H9 (cell line): Measurements from ENCODE around the gene KRTAP5-11. TPM values are rescaled to one million over a fixed set of nuclear protein-coding genes. Genes with fewer than 3 reads are reported as not detected.
"Not testable (repeated sequence)": the region's sequence is repeated elsewhere in the genome, so short reads cannot be mapped to it uniquely, and the experiment has no call there.

Experiments
- DNase-seq: peaks from one replicate; pipeline ENCODE4 v3.0.0-alpha.2; 2017
- H2AFZ ChIP-seq: one replicate; pipeline ENCODE4 v1.6.1; 2013; ENCODE audit warnings: mild to moderate bottlenecking, low read length, control low read depth, moderate library complexity
- H2AK5ac ChIP-seq: 2 replicates; pipeline ENCODE4 v1.6.1; 2013; ENCODE audit warnings: low read length, control low read depth, mixed read lengths; ENCODE audit not compliant: insufficient read length
- H2BK120ac ChIP-seq: one replicate; pipeline ENCODE4 v1.6.1; 2013; ENCODE audit warnings: low read depth, mild to moderate bottlenecking, low read length, control low read depth, inconsistent platforms; ENCODE audit not compliant: poor library complexity, severe bottlenecking
- H2BK12ac ChIP-seq: 2 replicates; pipeline ENCODE4 v1.6.1; 2013; ENCODE audit warnings: low read length, control low read depth, mixed read lengths, low read depth; ENCODE audit not compliant: insufficient read length
- H2BK15ac ChIP-seq: 2 replicates; pipeline ENCODE4 v1.6.1; 2013; ENCODE audit warnings: low read depth, low read length, control low read depth
- H2BK20ac ChIP-seq: one replicate; pipeline ENCODE4 v1.6.1; 2013; ENCODE audit warnings: low read depth, mild to moderate bottlenecking, low read length, control low read depth, inconsistent platforms; ENCODE audit not compliant: poor library complexity, severe bottlenecking
- H2BK5ac ChIP-seq: 2 replicates; pipeline ENCODE4 v1.6.1; 2013; ENCODE audit warnings: low read length, control low read depth, mixed read lengths; ENCODE audit not compliant: insufficient read length
- H3K14ac ChIP-seq: 2 replicates; pipeline ENCODE4 v1.6.1; 2013; ENCODE audit warnings: low read length, control low read depth; ENCODE audit not compliant: insufficient read depth
- H3K18ac ChIP-seq: 2 replicates; pipeline ENCODE4 v1.6.1; 2013; ENCODE audit warnings: low read depth, mild to moderate bottlenecking, mixed read lengths, low read length, control low read depth; ENCODE audit not compliant: insufficient read length
- H3K23ac ChIP-seq: 2 replicates; pipeline ENCODE4 v1.6.1; 2013; ENCODE audit warnings: low read length, control low read depth, mixed read lengths, low read depth; ENCODE audit not compliant: insufficient read length
- H3K23me2 ChIP-seq: 2 replicates; pipeline ENCODE4 v1.6.1; 2013; ENCODE audit warnings: low read depth, mild to moderate bottlenecking, mixed read lengths, low read length, control low read depth; ENCODE audit not compliant: insufficient read length, poor library complexity, severe bottlenecking
- H3K27ac ChIP-seq: 2 replicates; pipeline ENCODE4 v1.5.1; 2013; ENCODE audit warnings: low read length, control low read depth, mixed read lengths, low read depth; ENCODE audit not compliant: insufficient read length
- H3K27me3 ChIP-seq: 2 replicates; pipeline ENCODE4 v1.6.1; 2013; ENCODE audit warnings: low read length, control low read depth, inconsistent platforms; ENCODE audit not compliant: insufficient read depth
- H3K4ac ChIP-seq: 2 replicates; pipeline ENCODE4 v1.6.1; 2013; ENCODE audit warnings: low read depth, mild to moderate bottlenecking, control low read depth, inconsistent platforms, low read length, moderate library complexity
- H3K4me1 ChIP-seq: 2 replicates; pipeline ENCODE4 v1.6.1; 2013; ENCODE audit warnings: low read length, control low read depth, inconsistent platforms; ENCODE audit not compliant: insufficient read depth
- H3K4me2 ChIP-seq: 2 replicates; pipeline ENCODE4 v1.6.1; 2013; ENCODE audit warnings: low read length, control low read depth, mixed read lengths; ENCODE audit not compliant: insufficient read length, insufficient read depth
- H3K56ac ChIP-seq: 2 replicates; pipeline ENCODE4 v1.6.1; 2013; ENCODE audit warnings: low read depth, mild to moderate bottlenecking, mixed read lengths, low read length, control low read depth; ENCODE audit not compliant: insufficient read length
- H3K79me1 ChIP-seq: 2 replicates; pipeline ENCODE4 v1.6.1; 2013; ENCODE audit warnings: low read depth, mild to moderate bottlenecking, moderate library complexity, low read length, control low read depth, inconsistent platforms; ENCODE audit not compliant: insufficient read depth, poor library complexity, severe bottlenecking
- H3K79me2 ChIP-seq: 2 replicates; pipeline ENCODE4 v1.6.1; 2013; ENCODE audit warnings: low read length, control low read depth, inconsistent platforms; ENCODE audit not compliant: insufficient read depth
- H3K9ac ChIP-seq: 2 replicates; pipeline ENCODE4 v1.6.1; 2013; ENCODE audit warnings: low read length, control low read depth, mixed read lengths; ENCODE audit not compliant: insufficient read length; ENCODE audit errors: extremely low read depth
- H3K9me3 ChIP-seq: one replicate; pipeline ENCODE4 v1.6.1; 2013; ENCODE audit warnings: low read depth, low read length, inconsistent platforms; ENCODE audit not compliant: control insufficient read depth
- H3T11ph ChIP-seq: one replicate; pipeline ENCODE4 v1.6.1; 2013; ENCODE audit warnings: mild to moderate bottlenecking, low read length, control low read depth, inconsistent platforms
- H4K20me1 ChIP-seq: one replicate; pipeline ENCODE4 v1.6.1; 2013; ENCODE audit not compliant: control insufficient read depth, insufficient read length, insufficient read depth
- H4K5ac ChIP-seq: 2 replicates; pipeline ENCODE4 v1.6.1; 2013; ENCODE audit warnings: low read depth, mild to moderate bottlenecking, mixed read lengths, low read length, control low read depth; ENCODE audit not compliant: insufficient read length
- H4K8ac ChIP-seq: replicated peaks from 2 replicates; pipeline ENCODE4 v1.6.1; 2013; ENCODE audit warnings: low read length, control low read depth, mixed read lengths, low read depth; ENCODE audit not compliant: insufficient read length
- H4K91ac ChIP-seq: 2 replicates; pipeline ENCODE4 v1.6.1; 2013; ENCODE audit warnings: low read depth, mild to moderate bottlenecking, moderate library complexity, mixed read lengths, low read length, control low read depth; ENCODE audit not compliant: insufficient read length
- H3K27ac Mint-ChIP-seq, 3 experiments: 2 replicates in 2 of 3; 3 replicates in 1 of 3; pipeline ENCODE4 v1.8.0; 2020 to 2021; ENCODE audit warnings: mixed read lengths in 3 of 3, mild to moderate bottlenecking in 1 of 3, moderate library complexity in 1 of 3
- H3K27me3 Mint-ChIP-seq: 2 replicates; pipeline ENCODE4 v1.8.0; 2021; ENCODE audit warnings: low read depth, mild to moderate bottlenecking, moderate library complexity, mixed read lengths
- H3K36me3 Mint-ChIP-seq, 3 experiments: 2 replicates in 2 of 3; 3 replicates in 1 of 3; pipeline ENCODE4 v1.8.0; 2020 to 2021; ENCODE audit warnings: low read depth in 3 of 3, mixed read lengths in 3 of 3; ENCODE audit not compliant: insufficient read depth in 1 of 3
- H3K4me1 Mint-ChIP-seq, 2 experiments: 2 replicates each; pipeline ENCODE4 v1.8.0; 2020; ENCODE audit warnings: mixed read lengths in 2 of 2
- H3K4me3 Mint-ChIP-seq, 2 experiments: 2 replicates in 1 of 2; 3 replicates in 1 of 2; pipeline ENCODE4 v1.8.0; 2020 to 2021; ENCODE audit warnings: mild to moderate bottlenecking in 2 of 2, mixed read lengths in 2 of 2, moderate library complexity in 1 of 2
- H3K9me3 Mint-ChIP-seq, 2 experiments: 2 replicates in 1 of 2; 3 replicates in 1 of 2; pipeline ENCODE4 v1.8.0; 2020; ENCODE audit warnings: mild to moderate bottlenecking in 2 of 2, mixed read lengths in 2 of 2, moderate library complexity in 1 of 2
- WGBS: extraction: QIAGEN DNeasy Blood & Tissue Kit; methylation state at CpG from one replicate; pipeline ENCODE4 v1.1.7; 2013; ENCODE audit warnings: missing lambda C conversion rate, low lambda C conversion rate, mixed read lengths; ENCODE audit not compliant: insufficient read length; ENCODE audit errors: extremely low coverage; 5-methylcytosine and 5-hydroxymethylcytosine counted together
- total RNA-seq: library from RNA; stranded (reverse); gene quantifications from 2 replicates; pipeline ENCODE4 v1.2.1, GENCODE V29; 2021
- TF ChIP-seq, protein P1 (sequence below): fragments of 200-600 bp; sonication (generic); conservative IDR thresholded peaks from 3 replicates; pipeline ENCODE4 v1.8.0; 2021; ENCODE audit warnings: antibody characterized with exemption, mild to moderate bottlenecking

The KRTAP5-11 gene
- total RNA-seq, 1 experiment from 2014 or later: not detected

DNA sequence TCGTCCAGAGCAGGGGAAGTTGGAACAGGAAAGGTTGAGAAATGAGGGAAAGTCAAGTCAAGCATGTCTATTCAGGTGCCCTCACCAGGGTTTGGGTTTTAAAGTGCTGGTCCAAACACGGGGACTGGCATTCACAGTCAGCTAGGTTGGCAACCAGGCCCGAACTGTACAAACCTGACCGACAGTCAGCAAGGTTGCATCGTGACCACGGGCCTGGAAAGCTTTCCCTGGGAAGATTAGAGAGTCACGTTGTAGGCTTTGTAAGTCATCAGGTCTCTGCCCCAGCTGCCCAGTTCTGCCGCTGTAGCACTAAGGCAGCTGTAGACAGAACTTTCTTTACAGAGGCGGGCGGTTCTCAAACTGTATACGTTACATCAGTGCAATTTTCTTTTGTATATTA lies 9.9 kb downstream of the KRTAP5-11 start:
- Histone ChIP-seq H3K18ac (no peak overlapping the region), H2AFZ (no peak overlapping the region), H3K79me2 (no peaks in the 10 kb centered on the region), H3K56ac (no peak overlapping the region), H2BK12ac (no peak overlapping the region), H4K5ac (no peak overlapping the region), H3K23me2 (no peaks in the 10 kb centered on the region), H2BK120ac (no peak overlapping the region), H3K23ac (no peak overlapping the region), H3K4ac (no peak overlapping the region), H4K91ac (no peak overlapping the region), H4K8ac (no peak overlapping the region), H3K27ac (no peak overlapping the region), H2BK15ac (no peak overlapping the region), H3K79me1 (no peaks in the 10 kb centered on the region), H3T11ph (no peak overlapping the region), H4K20me1 (no peaks in the 10 kb centered on the region), H3K14ac (no peak overlapping the region), H3K9ac (no peak overlapping the region), H2BK20ac (no peak overlapping the region), H2BK5ac (no peak overlapping the region), H3K4me2 (no peak overlapping the region), H2AK5ac (no peak overlapping the region), H3K9me3 (no peaks in the 10 kb centered on the region), H3K27me3 (no peaks in the 10 kb centered on the region), H3K4me1 (no peaks in the 10 kb centered on the region; the same call in 1 of the 2 replicates)
- no peak overlapping the region for H3K4me3 Mint-ChIP-seq
- no peaks in the 10 kb centered on the region for H3K36me3 Mint-ChIP-seq
- H3K27me3 Mint-ChIP-seq: peaks cover 9% of the 10 kb centered on the region
- no CpG with 5 or more reads among the region's 11 CpGs for WGBS
- peaks cover 8 to 17% of the 10 kb centered on the region in 2 experiments for H3K4me1 Mint-ChIP-seq
- no peaks in the 10 kb centered on the region for H3K9me3 Mint-ChIP-seq
- TF ChIP-seq, protein P1, sequence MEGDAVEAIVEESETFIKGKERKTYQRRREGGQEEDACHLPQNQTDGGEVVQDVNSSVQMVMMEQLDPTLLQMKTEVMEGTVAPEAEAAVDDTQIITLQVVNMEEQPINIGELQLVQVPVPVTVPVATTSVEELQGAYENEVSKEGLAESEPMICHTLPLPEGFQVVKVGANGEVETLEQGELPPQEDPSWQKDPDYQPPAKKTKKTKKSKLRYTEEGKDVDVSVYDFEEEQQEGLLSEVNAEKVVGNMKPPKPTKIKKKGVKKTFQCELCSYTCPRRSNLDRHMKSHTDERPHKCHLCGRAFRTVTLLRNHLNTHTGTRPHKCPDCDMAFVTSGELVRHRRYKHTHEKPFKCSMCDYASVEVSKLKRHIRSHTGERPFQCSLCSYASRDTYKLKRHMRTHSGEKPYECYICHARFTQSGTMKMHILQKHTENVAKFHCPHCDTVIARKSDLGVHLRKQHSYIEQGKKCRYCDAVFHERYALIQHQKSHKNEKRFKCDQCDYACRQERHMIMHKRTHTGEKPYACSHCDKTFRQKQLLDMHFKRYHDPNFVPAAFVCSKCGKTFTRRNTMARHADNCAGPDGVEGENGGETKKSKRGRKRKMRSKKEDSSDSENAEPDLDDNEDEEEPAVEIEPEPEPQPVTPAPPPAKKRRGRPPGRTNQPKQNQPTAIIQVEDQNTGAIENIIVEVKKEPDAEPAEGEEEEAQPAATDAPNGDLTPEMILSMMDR: no peak
- DNase-seq: no peak
- H3K27ac Mint-ChIP-seq: no peak overlapping the region; a peak in 1 of 7 replicates

DNA sequence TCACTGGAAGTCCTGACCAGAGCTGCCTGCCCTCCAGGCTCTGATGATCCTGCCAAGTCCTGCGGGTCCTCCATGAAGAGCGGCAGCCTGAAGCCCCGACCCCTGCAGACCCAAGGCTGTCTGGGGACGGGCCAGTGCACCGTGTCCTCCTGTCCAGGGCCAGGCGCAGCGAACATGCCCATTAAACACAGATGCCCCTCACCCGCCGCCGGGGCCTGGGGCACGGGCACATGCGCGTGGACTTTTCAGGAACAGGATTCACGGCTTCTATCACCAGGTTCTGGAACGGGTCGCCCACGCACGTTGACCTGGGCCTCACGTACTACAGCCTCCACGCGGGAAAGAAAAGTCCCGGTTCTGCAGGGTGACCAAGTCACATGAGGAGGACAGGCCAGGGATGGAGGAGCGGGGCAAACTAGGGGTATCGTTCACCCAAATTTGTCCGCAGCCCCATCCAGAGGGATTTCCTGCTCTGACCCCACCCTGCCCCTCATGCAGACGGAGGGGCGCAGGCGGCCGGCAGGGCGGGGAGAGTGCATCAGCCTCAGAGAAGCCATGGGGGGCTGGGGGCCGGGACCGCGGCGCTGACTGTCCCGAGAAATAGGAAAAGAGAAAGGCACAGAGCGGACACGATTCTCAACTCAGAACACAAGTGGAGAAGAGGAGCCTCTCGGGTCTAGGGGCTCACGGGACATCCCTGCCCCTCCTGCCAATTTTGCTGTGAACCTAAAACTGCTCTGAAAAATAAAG lies 11.4 kb downstream of the KRTAP5-11 start:
- not testable (repeated sequence) for H3K14ac ChIP-seq, H3K4ac ChIP-seq, H2BK120ac ChIP-seq, H4K8ac ChIP-seq, H3K23me2 ChIP-seq, H3K36me3 Mint-ChIP-seq, H3K56ac ChIP-seq, H3K79me2 ChIP-seq, H2BK20ac ChIP-seq, H3K23ac ChIP-seq, H3K9ac ChIP-seq, H3K27ac ChIP-seq, H2BK12ac ChIP-seq, H3K9me3 Mint-ChIP-seq, H2BK15ac ChIP-seq, DNase-seq, H3K27me3 ChIP-seq, H3K4me2 ChIP-seq, H3T11ph ChIP-seq, H4K20me1 ChIP-seq, H2AK5ac ChIP-seq, H3K27ac Mint-ChIP-seq, H3K9me3 ChIP-seq, H3K4me1 ChIP-seq, H4K91ac ChIP-seq, H3K79me1 ChIP-seq, H3K18ac ChIP-seq, H2AFZ ChIP-seq, H3K4me3 Mint-ChIP-seq, H2BK5ac ChIP-seq, H4K5ac ChIP-seq
- peaks cover 16% of the 10 kb centered on the region for H3K27me3 Mint-ChIP-seq
- WGBS: no CpG with 5 or more reads among the region's 39 CpGs
- peaks cover 23 to 27% of the 10 kb centered on the region in 2 experiments for H3K4me1 Mint-ChIP-seq
